Measurements from ENCODE around the gene CTNND1.

Gene CTNND1

GRCh38 chr11:57791321-57792059 lies 29.9 kb downstream of the CTNND1 start:
- DNase-seq (ENCODE audit: low read depth), result no peak
- TF ChIP-seq CTCF (conservative IDR thresholded peaks at IDR 0.05; ENCODE audit: low read length), result no peak
- H3K4me3 ChIP-seq (ENCODE audit: low read length), result no peak overlapping the region

- H3K4me3 ChIP-seq (ENCODE audit: low read length), result no peak overlapping the region
- peak; percentile 29 for DNase-seq (ENCODE audit: low read depth)
- TF ChIP-seq CTCF (conservative IDR thresholded peaks at IDR 0.05; ENCODE audit: low read length), result no peak
Observed at GRCh38 chr11:57792060-57792541, 30.5 kb downstream of the CTNND1 start.

- TF ChIP-seq CTCF (conservative IDR thresholded peaks at IDR 0.05; ENCODE audit: low read length), result no peak
- H3K4me3 ChIP-seq (ENCODE audit: low read length), result no peak overlapping the region
- DNase-seq (ENCODE audit: low read depth), result no peak
Observed at GRCh38 chr11:57792870-57793269, 31.3 kb downstream of the CTNND1 start.

GRCh38 chr11:57793351-57794115 lies 31.9 kb downstream of the CTNND1 start:
- no peak for DNase-seq (ENCODE audit: low read depth)
- no peak overlapping the region for H3K4me3 ChIP-seq (ENCODE audit: low read length)
- no peak for TF ChIP-seq CTCF (conservative IDR thresholded peaks at IDR 0.05; ENCODE audit: low read length)

- DNase-seq (ENCODE audit: low read depth), result peak; percentile 91
- H3K4me3 ChIP-seq (ENCODE audit: low read length), result no peak overlapping the region
- no peak for TF ChIP-seq CTCF (conservative IDR thresholded peaks at IDR 0.05; ENCODE audit: low read length)
Observed at GRCh38 chr11:57798905-57799559, 37.4 kb downstream of the CTNND1 start.

GRCh38 chr11:57800444-57801182 lies 39.0 kb downstream of the CTNND1 start:
- DNase-seq (ENCODE audit: low read depth), result peak; percentile 76
- H3K4me3 ChIP-seq (ENCODE audit: low read length), result no peak overlapping the region
- TF ChIP-seq CTCF (conservative IDR thresholded peaks at IDR 0.05; ENCODE audit: low read length), result peak; percentile 91

Data from AG10803 (cell line).